ENCODE data around the gene COL9A3.
A peak's percentile ranks its signal among the peaks of the same experiment; 100 is the strongest.

The COL9A3 gene

DNA sequence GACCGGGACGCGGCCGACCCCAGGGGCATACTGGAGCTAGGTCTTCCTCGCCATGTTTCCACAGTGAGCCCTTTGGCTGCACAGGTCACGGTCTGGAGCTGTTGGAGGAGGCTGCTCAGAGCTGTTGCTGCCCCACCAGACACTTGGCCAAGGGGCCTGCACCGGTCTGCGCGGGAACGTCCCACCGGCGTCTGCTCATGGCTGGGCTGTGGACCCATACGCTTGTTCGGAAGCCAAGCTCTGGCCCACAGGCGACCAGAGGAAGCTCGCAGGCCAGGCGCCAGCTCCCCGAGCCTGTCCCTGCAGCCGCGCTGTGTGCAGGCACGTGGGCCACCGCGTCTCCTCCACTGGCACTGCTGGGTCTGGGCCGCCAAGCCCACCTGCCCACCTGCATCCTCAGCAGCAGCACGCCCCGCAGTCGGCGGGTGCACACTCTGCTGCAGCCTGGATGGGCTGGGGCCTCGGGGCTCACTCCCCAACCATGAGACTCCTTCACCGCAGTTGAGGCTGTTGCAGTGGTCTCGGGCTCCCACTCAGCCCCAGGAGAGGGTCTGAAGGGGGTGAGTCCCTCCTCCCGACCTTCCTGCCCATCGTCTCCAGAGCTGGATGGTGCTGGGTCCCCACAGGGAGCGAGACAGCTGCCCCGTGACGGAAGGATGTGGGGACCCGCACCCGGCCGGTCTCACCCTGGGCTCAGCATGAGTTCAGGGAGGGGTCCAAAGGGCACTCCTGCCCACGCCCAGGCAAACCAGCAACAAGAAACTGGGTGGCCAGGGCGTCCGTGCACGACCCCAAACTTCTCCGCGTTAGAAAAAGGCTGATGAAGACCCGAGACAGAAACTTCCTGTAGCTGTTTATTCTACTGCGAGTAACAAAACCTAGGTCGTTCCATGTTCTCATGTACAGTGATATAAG lies 60.3 kb downstream of the COL9A3 start:
- H3K4me3 ChIP-seq: no peak overlapping the region
- H3K27me3 ChIP-seq (ENCODE audit: low read depth): no peaks in the 10 kb centered on the region
- DNase-seq (ENCODE audit: low spot score in 2 of 2): no peak
- H3K4me1 ChIP-seq: no peaks in the 10 kb centered on the region
- no peaks in the 10 kb centered on the region; the same call in 1 of the 2 replicates for H3K36me3 ChIP-seq (replicated peaks)
- no peaks in the 10 kb centered on the region for H3K9me3 ChIP-seq
- in situ Hi-C loops (cut with MboI; ENCODE audit: low sequenced_read_pairs): no loop called here

DNA sequence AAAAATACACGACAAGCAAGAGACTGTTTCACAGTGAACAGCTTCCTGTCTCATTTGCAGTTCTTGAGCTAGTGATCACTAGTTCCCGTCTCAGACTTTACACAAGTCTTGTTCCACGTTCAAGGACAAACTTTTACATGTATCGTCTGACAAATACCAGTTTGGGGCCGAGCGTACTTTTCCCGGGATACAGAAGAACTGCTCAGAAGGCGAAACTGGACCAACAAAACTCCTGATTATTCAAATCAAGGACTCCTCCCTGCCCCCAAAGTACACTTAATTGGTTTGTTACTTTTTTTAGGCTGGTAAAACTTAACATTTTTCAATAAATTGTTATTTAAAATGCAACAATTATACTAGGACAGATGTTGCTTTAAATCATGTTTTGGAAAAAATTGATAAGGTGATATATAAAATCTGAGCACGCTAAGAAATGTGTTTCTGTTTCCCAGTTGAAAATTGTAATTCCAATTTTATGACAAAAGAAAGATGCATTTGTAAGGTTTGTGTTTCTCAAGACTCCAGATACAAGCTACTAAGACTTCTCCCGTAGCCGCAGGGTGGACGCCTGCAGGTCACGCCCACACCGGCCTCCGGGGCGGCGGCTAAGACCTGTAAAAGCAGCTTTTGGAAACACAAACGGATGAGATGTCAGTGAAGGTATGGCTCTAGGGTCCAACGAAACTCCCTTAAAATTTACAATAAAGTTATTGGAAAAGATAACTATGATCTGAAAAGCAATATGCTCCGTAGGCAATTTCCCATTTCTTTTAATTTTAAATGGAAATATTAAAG lies 61.6 kb downstream of the COL9A3 start:
- Histone ChIP-seq H3K4me3 (no peak overlapping the region), H3K36me3 (replicated peaks) (no peaks in the 10 kb centered on the region; the same call in 1 of the 2 replicates), H3K4me1 (no peaks in the 10 kb centered on the region), H3K27me3 (ENCODE audit: low read depth) (no peaks in the 10 kb centered on the region), H3K9me3 (no peaks in the 10 kb centered on the region)
- in situ Hi-C loops (cut with MboI; ENCODE audit: low sequenced_read_pairs): no loop called here
- DNase-seq (ENCODE audit: low spot score in 2 of 2): peak in 1 of 2 experiments; percentile 46

DNA sequence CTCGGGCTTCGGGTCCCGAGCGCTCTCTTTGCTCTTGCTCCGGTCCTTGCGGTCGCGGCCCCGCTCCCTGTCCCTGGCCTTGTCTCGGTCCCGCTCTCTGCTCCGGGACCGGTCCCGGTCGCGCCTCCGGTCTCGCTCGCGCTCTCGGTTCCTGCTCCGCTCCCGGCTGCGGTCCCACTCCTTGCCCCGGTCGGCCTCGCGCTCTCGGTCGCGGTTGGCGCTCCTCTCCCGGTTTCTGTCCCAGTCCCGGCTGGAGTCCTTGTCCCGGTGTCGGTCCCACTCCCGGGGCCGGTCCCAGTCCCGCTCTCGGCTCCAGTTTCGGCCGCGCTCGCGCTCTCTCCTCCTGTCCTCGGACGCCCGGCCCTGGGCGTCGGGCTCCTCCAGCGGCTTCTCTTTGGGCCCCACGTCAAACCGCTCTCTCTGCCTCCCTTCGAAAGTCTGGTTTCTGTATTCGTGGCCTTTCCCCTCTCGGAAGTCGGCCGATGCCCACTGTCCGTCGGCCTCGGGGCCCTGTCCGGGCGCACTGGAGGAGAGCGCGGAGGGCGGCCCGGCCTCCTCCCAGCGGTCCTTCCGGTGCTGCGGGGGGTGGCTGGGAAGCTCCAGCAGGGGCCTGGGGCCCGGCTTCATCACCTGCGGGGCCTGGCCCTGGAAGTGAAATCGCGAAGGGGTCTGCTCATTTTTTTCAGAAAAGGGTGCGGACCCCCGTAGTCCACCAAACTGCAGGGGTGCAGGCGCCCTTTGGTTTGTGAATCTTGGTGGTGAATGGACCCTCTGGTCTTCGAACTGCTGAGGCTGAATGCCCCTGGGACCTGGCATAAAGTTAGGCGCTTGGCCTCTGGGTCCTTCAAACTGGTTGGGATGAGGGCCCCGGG lies 62.7 kb downstream of the COL9A3 start:
- H3K9me3 ChIP-seq: no peaks in the 10 kb centered on the region
- no peaks in the 10 kb centered on the region; the same call in 1 of the 2 replicates for H3K36me3 ChIP-seq (replicated peaks)
- H3K27me3 ChIP-seq (ENCODE audit: low read depth): no peaks in the 10 kb centered on the region
- in situ Hi-C loops (cut with MboI; ENCODE audit: low sequenced_read_pairs): no loop called here
- DNase-seq (ENCODE audit: low spot score in 2 of 2): no peak
- H3K4me1 ChIP-seq: no peaks in the 10 kb centered on the region
- H3K4me3 ChIP-seq: no peak overlapping the region

DNA sequence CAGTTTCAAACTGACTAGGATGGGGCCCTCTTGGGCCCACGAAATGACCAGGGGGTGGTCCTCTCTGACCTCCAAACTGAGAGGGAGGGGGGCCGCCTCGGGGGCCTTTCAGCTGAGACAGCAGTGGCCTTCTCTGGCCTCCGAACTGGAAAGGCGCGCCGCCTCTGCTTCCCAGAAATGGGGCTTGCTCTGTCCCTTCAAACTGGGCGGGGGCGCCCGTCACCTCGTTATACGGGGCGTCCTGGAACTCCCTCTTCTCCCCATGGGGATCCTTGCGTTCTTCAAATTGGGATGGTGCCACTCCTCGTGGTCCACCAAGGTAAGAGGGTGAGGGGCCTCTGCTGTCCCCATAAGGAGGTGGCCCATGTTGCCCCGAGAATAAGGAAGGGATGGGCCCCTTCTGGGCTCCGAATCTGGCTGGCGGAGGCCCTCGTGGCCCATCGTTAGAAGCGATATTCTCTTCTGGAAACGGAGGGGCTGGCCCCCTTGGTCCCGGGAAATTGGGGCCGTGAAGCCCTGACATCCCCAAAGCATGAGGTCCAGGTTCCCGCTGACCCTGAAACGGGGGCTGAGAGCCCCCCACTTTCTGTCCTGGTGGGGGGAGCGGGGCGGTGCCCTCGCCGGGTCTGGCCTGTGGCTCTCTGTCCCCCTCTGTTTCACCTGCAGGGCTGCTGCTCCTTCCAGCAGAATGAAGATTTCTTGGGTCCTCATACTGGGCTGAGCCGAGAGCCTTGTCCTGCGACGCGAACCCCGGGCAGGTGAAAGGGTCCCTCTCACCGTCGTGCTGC lies 63.5 kb downstream of the COL9A3 start:
- H3K4me3 ChIP-seq: no peak overlapping the region
- no peak for DNase-seq (ENCODE audit: low spot score in 2 of 2)
- no peaks in the 10 kb centered on the region; the same call in 1 of the 2 replicates for H3K36me3 ChIP-seq (replicated peaks)
- no peaks in the 10 kb centered on the region for H3K9me3 ChIP-seq
- H3K27me3 ChIP-seq (ENCODE audit: low read depth): no peaks in the 10 kb centered on the region
- no peaks in the 10 kb centered on the region for H3K4me1 ChIP-seq
- in situ Hi-C loops (cut with MboI; ENCODE audit: low sequenced_read_pairs): no loop called here

DNA sequence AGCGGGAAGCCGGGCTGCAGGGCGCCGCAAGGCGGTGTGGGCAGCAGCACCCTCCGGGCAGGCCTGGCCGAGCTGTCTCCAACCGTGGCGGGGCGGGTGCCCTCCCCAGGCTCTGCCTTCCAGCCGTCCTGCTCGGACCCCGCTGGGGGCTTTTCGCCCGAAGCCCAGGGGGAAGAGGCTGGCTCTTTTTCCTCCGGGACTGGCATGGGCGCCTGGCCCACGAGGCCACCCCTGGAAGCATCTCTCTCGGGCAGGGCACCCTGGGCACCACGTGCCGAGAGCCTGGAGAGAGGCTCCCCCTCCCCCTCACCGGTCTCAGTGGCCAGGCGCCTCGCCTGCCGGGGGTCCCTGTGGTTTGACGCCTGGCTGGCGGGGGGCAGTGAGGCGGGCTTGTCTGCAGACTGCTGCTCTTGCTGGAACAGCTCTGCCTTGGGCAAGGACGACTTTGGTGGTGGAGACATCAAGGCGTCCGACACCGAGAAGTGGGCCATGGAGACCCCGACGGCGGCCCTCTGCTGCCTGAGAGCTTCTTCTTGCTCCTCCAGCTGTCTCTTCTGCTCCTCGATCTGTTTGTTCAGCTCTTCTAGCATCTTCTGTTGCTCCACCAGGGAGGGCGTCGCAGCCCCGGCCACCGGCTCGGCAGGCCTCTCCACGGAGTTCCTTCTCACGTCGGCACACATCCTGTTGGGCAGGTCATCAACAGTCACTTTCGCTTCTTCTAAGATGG lies 64.2 kb downstream of the COL9A3 start:
- no peak overlapping the region for H3K4me3 ChIP-seq
- DNase-seq (ENCODE audit: low spot score in 2 of 2): no peak
- no peaks in the 10 kb centered on the region for H3K4me1 ChIP-seq
- in situ Hi-C loops (cut with MboI; ENCODE audit: low sequenced_read_pairs): no loop called here
- H3K27me3 ChIP-seq (ENCODE audit: low read depth): no peaks in the 10 kb centered on the region
- H3K9me3 ChIP-seq: no peaks in the 10 kb centered on the region
- H3K36me3 ChIP-seq (replicated peaks): peaks cover under 1% of the 10 kb centered on the region

DNA sequence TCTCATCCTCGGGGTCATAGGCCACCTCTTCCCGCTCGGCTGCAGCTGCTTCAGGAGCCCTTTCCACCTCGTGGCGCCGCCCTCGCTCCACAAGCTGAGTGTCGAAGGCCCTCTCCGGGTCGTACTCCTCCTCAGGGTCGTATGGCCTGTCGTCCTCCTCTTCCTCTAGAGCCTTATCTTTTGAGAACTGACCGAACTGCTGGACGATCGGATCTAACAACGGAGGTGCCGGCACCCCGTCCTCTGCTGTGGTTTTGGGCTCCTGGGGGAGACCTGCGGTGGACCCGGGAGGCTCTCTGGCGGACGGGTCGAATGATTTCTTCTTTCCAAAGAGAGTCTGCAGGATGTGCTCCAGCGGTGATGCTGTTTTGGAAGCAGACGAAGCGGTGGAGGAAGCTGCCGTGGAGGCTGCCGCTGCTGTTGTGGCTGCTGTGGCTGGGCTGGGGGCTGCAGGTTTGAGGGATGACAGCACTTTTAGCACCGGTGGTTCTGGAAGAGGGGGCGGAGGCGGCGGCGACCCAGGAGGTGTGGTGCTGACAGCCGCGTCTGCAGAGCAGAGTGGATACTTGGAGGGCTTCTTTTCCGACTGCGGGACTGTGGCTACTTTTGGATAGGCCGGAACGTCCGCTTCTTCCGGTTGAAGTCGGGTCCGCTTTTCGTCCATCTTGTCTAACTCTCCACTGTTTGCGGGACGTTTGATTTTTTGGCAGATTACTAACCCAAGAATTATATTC lies 65.0 kb downstream of the COL9A3 start:
- Histone ChIP-seq H3K36me3 (replicated peaks) (peaks cover 4% of the 10 kb centered on the region), H3K4me1 (no peaks in the 10 kb centered on the region), H3K4me3 (no peak overlapping the region), H3K27me3 (ENCODE audit: low read depth) (no peaks in the 10 kb centered on the region), H3K9me3 (no peaks in the 10 kb centered on the region)
- in situ Hi-C loops (cut with MboI; ENCODE audit: low sequenced_read_pairs): no loop called here
- DNase-seq (ENCODE audit: low spot score in 2 of 2): no peak

DNA sequence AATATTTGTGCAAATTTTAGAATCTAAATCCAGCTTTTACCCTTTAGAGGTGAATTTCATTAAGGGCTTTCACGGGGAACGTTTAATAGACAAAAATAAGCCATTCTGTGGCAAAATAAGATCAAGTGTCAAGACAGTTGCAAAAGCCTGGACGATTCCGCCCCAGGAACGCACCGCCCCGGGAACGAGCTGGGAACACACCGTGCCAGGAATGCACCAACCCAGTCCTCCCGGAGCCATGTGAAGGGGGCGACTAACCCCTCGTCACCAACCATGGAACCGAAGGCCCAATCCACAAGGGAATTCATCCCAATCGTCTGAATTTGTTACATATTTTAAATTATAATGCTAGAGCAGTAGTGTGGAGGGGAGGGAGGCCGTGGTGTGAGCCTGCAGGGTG lies 65.6 kb downstream of the COL9A3 start:
- Histone ChIP-seq H3K9me3 (no peaks in the 10 kb centered on the region), H3K36me3 (replicated peaks) (peaks cover 8% of the 10 kb centered on the region), H3K4me1 (no peaks in the 10 kb centered on the region), H3K27me3 (ENCODE audit: low read depth) (no peaks in the 10 kb centered on the region), H3K4me3 (no peak overlapping the region)
- in situ Hi-C loops (cut with MboI; ENCODE audit: low sequenced_read_pairs): no loop called here
- no peak for DNase-seq (ENCODE audit: low spot score in 2 of 2)

DNA sequence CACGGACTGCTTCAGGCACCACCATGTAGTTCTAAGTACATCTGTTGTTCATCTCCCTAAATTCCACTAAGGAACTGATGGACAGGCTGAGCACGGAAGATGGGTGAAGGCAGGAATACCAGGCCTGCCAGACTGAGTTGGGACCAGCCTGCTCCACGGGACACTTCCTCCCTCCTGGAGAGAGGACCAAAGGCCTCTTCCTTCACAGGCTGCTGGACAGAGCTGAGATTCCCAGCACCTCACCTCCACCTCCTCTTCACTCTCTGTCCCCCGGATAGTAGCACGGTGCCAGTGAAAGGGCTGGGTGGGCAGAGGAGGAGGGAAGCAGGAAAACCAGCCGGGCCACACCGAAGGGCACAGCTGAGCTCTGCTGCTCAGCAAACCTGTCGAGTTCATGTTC lies 67.7 kb downstream of the COL9A3 start:
- H3K36me3 ChIP-seq (replicated peaks): peaks cover 28% of the 10 kb centered on the region
- DNase-seq (ENCODE audit: low spot score in 2 of 2): no peak
- H3K4me3 ChIP-seq: no peak overlapping the region
- H3K9me3 ChIP-seq: no peaks in the 10 kb centered on the region
- in situ Hi-C loops (cut with MboI; ENCODE audit: low sequenced_read_pairs): no loop called here
- no peaks in the 10 kb centered on the region for H3K27me3 ChIP-seq (ENCODE audit: low read depth)
- H3K4me1 ChIP-seq: no peaks in the 10 kb centered on the region

DNA sequence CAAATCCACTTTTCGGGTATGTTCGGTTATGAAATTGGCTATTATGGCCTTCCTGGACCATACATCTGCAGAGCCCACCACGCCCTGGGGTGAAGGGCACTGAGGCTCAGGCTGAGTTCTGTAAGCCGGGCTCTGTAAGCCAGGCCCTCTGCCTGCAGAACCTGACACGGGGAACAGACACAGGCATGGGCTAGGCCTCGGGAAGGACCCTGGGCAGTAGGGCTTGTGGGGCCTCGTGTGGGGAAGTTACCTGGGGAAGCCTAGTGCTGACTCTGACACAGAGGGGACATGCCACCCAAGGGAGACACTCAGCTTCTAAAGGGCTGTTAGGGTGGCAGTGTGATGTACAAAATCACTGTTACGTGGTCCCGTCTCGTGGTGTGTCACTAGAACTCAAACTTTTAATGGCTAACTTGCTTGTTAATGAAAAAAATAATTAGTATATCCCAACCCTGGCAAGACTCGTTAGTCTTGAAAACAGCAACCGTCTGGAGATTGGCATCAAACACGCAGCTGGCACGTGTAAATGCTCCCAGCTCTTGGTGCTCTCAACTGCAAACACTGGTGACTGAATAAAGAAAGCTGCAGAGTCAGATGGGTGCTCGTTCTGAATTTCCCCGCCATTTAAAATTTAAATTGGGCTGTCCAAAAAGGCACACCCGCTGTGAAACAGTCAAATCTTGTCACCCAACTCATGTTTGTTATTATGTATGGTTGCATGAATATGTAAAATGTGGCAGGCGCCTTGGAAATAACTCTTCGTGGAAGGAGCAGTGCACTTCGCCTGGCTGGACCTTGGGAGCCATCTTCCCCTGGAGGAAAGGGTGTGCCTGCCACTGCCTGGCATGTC lies 68.4 kb downstream of the COL9A3 start:
- peaks cover 35% of the 10 kb centered on the region for H3K36me3 ChIP-seq (replicated peaks)
- in situ Hi-C loops (cut with MboI; ENCODE audit: low sequenced_read_pairs): no loop called here

DNA sequence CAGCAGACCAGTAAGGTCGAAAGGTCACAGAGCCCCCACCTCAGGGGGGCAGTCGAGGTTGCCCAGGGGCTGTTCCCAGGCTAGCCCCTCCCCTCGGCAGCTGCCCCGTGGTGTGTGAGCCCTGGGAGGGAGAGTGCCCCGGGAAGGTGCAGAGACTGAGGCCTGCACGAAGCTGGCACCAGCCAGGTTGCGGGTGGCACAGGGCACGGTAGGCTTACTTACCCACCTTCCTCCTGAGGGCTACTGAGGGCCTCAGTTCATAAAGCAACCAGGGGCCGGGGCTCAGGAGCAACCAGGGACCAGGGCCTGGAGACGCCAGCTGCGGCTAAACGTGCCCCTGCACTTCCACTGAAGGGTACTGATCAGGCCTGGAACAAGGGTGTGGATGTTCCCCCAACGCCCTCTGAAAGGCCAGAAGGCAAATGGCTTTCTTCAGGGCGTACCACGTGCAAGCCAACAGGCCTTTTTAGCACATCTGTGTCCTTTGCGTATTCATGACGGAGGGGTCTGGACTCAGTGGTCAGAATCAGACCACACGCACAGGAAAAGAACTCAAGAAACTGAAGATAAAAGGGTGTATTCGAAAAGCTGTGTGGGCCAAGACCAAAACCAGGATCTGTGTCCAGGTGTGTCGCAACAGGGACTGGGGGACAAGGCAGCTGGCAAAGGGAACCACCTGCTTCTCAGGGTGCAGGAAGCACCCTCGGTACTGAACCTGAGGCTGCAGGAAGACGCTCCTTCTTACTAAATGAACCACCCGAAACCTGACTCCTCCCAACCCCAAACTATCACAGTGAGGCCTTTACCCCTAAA lies 69.3 kb downstream of the COL9A3 start:
- Histone ChIP-seq H3K36me3 (replicated peaks) (peaks cover 44% of the 10 kb centered on the region), H3K27me3 (ENCODE audit: low read depth) (no peaks in the 10 kb centered on the region)
- in situ Hi-C loops (cut with MboI; ENCODE audit: low sequenced_read_pairs): no loop called here

More for the DNA sequence above, 68.4 kb downstream of the COL9A3 start:
- DNase-seq (ENCODE audit: low spot score in 2 of 2): no peak
- Histone ChIP-seq H3K4me1 (no peaks in the 10 kb centered on the region), H3K9me3 (no peaks in the 10 kb centered on the region), H3K4me3 (no peak overlapping the region), H3K27me3 (ENCODE audit: low read depth) (no peaks in the 10 kb centered on the region)

DNA sequence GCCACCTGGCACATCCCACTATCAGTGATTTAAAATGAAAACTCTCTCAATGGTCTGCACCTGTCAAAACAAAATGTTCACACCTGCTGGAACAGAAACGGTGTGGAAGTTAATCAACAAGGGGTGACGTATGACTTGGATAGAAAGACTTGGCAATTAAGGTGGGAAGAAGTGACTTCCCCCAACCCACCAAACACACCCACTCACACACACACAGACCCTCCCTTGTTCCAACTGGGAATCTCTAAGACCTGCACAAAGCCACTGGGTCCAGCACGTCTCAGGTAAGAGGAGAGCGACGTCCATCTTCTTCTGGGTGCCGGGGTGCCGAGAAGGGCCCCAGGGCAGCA lies 69.8 kb downstream of the COL9A3 start:
- Histone ChIP-seq H3K27me3 (ENCODE audit: low read depth) (no peaks in the 10 kb centered on the region), H3K36me3 (replicated peaks) (peaks cover 48% of the 10 kb centered on the region)

More for the DNA sequence above, 69.3 kb downstream of the COL9A3 start:
- no peak overlapping the region for H3K4me3 ChIP-seq
- H3K4me1 ChIP-seq: no peaks in the 10 kb centered on the region
- DNase-seq (ENCODE audit: low spot score in 2 of 2): no peak
- no peaks in the 10 kb centered on the region for H3K9me3 ChIP-seq

More for the DNA sequence above, 69.8 kb downstream of the COL9A3 start:
- no peaks in the 10 kb centered on the region for H3K4me1 ChIP-seq
- DNase-seq (ENCODE audit: low spot score in 2 of 2): no peak
- in situ Hi-C loops (cut with MboI; ENCODE audit: low sequenced_read_pairs): no loop called here
- no peak overlapping the region for H3K4me3 ChIP-seq
- no peaks in the 10 kb centered on the region for H3K9me3 ChIP-seq
